ENCODE data around the gene ANO2. TPM values are rescaled to one million over a fixed set of nuclear protein-coding genes. Genes with fewer than 3 reads are reported as not detected.

The ANO2 gene
- total RNA-seq (2014; rRNA removed; shearing (Covaris generic)): 2.2 and 2.3 TPM in 2 replicates

GRCh38 chr12:5945071-5946008 lies at the start of gene ANO2:
Gene ANO2, minus strand, starts transcription at chr12:5945259. Its CDS starts 42 bp downstream, at chr12:5945217.
- Histone ChIP-seq H3K36me3 (no peaks in the 10 kb centered on the region; the same call in 1 of the 2 replicates), H3K9me3 (replicated peaks) (no peaks in the 10 kb centered on the region; the same call in 1 of the 2 replicates), H3K27ac (no peak within 1 kb of the TSS), H3K4me1 (no peaks in the 10 kb centered on the region), H3K27me3 (peaks cover 9% of the 10 kb centered on the region), H3K4me3 (peak within 1 kb of the TSS; percentile 42)
- peak; percentile 30 to 47 for DNase-seq

DNA sequence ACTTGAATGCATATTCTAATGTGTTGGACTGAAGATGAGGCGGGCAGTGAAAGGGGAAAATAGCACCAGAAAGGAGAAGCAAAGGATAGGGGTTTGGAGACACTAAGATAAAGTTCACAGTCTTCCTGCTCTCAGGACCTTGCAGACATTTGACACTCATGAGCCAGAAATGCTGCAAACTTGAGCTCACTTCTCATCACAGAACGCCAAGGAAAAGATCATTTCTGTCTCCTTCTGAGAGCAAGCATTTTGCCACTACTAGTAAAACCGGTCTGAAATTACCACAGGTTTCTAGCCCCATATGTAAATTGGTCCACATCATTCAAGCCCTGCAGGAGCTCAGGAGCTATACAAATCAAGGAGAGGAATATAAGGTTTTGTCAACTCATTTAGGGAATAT lies 44.6 kb upstream of the ANO2 start:
- Histone ChIP-seq H3K36me3 (no peaks in the 10 kb centered on the region), H3K9me3 (replicated peaks) (no peaks in the 10 kb centered on the region), H3K27ac (no peak overlapping the region), H3K4me3 (no peak overlapping the region), H3K27me3 (peaks cover 7% of the 10 kb centered on the region), H3K4me1 (no peaks in the 10 kb centered on the region)
- DNase-seq: no peak

GRCh38 chr12:5988659-5989116 lies 43.6 kb upstream of the ANO2 start:
- H3K27me3 ChIP-seq: peaks cover 3% of the 10 kb centered on the region; the same call in 1 of the 2 replicates
- no peaks in the 10 kb centered on the region for H3K4me1 ChIP-seq
- H3K27ac ChIP-seq: no peak overlapping the region
- DNase-seq: peak; percentile 55 to 75
- no peaks in the 10 kb centered on the region for H3K9me3 ChIP-seq (replicated peaks)
- no peaks in the 10 kb centered on the region for H3K36me3 ChIP-seq
- H3K4me3 ChIP-seq: no peak overlapping the region

DNA sequence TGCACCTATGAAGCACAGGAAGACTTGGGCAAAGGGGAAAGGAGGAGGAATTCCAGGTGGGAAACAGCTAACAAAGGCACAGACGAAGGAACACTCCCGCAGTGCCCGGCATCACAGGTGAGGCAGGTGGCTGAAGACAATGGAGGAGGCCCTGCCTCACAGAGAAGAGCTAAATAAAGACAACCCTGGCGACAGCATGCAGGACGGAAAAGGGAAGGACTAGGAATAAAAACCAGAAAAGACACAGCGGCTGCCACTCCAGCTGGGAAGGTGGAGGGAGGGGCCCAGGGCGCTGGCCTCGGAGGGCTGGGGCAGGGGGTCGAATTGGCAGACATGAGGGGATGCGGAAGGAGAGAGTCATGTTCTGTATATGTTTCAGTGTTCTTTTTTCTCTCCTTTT lies 43.0 kb upstream of the ANO2 start:
- H3K4me1 ChIP-seq: no peaks in the 10 kb centered on the region
- H3K27ac ChIP-seq: no peak overlapping the region
- H3K9me3 ChIP-seq (replicated peaks): no peaks in the 10 kb centered on the region
- DNase-seq: no peak
- H3K36me3 ChIP-seq: no peaks in the 10 kb centered on the region
- H3K27me3 ChIP-seq: peaks cover 3% of the 10 kb centered on the region; the same call in 1 of the 2 replicates
- H3K4me3 ChIP-seq: no peak overlapping the region

DNA sequence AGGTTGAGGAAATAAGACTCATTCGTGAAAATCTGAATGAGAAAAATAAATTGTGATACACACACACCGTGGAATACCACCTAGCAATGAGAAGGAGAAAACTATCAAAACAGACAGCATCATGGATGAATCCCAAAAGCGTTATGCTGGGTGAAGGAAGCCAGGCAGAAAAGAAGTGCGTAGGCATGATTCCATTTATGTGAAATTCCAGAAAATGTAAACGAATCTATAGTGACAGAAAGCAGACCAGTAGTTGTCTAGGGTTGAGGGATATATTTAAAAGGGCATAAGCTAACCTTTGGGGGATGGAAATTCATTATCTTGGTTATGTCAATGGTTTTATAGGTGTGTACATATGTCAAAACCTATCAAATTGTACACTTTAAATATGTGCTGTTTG lies 42.5 kb upstream of the ANO2 start:
- H3K27ac ChIP-seq: no peak overlapping the region

GRCh38 chr12:5985471-5985870 lies 40.4 kb upstream of the ANO2 start:
- Histone ChIP-seq H3K9me3 (replicated peaks) (no peaks in the 10 kb centered on the region), H3K4me3 (no peak overlapping the region), H3K36me3 (no peaks in the 10 kb centered on the region), H3K4me1 (no peaks in the 10 kb centered on the region), H3K27me3 (0 out of 2 replicates have a peak, but pooled peaks cover 3% of the 10 kb centered on the region), H3K27ac (no peak overlapping the region)
- no peak for DNase-seq

More for the DNA sequence above, 42.5 kb upstream of the ANO2 start:
- Histone ChIP-seq H3K9me3 (replicated peaks) (no peaks in the 10 kb centered on the region), H3K27me3 (0 out of 2 replicates have a peak, but pooled peaks cover 3% of the 10 kb centered on the region), H3K4me1 (no peaks in the 10 kb centered on the region), H3K4me3 (no peak overlapping the region), H3K36me3 (no peaks in the 10 kb centered on the region)
- no peak for DNase-seq

DNA sequence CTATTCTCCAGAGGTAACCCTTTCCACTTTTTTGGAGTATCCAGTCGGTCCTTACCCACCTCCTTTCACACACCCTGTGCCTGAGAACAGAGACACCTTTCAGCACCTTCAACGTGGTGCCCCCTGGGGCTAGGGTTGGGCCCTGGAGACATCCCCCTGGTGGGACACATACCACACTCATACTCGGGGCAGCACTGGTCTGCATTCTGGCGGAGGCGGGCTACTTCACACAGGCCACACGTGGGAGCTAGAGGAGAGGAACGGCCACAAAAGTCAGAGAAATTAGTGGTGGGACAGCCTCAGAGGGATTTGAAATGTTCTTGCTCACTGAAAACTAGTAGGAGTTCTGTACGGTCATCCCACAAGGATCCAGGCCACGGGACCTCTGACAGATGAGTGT lies 39.8 kb upstream of the ANO2 start:
- Histone ChIP-seq H3K9me3 (replicated peaks) (no peaks in the 10 kb centered on the region), H3K4me3 (no peak overlapping the region), H3K27me3 (0 out of 2 replicates have a peak, but pooled peaks cover 3% of the 10 kb centered on the region), H3K27ac (no peak overlapping the region), H3K36me3 (no peaks in the 10 kb centered on the region), H3K4me1 (no peaks in the 10 kb centered on the region)
- no peak for DNase-seq

- no peaks in the 10 kb centered on the region for H3K36me3 ChIP-seq
- DNase-seq: no peak
- H3K4me3 ChIP-seq: no peak overlapping the region
- peaks cover under 1% of the 10 kb centered on the region; the same call in 1 of the 2 replicates for H3K27me3 ChIP-seq
- no peaks in the 10 kb centered on the region for H3K9me3 ChIP-seq (replicated peaks)
- no peak overlapping the region for H3K27ac ChIP-seq
- H3K4me1 ChIP-seq: no peaks in the 10 kb centered on the region
Measured at GRCh38 chr12:5982106-5982505, 37.0 kb upstream of the ANO2 start.

GRCh38 chr12:5977556-5977955 lies 32.5 kb upstream of the ANO2 start:
- Histone ChIP-seq H3K9me3 (replicated peaks) (no peaks in the 10 kb centered on the region), H3K27ac (no peak overlapping the region), H3K4me1 (no peaks in the 10 kb centered on the region), H3K4me3 (no peak overlapping the region), H3K27me3 (peaks cover 30% of the 10 kb centered on the region; the same call in 1 of the 2 replicates), H3K36me3 (no peaks in the 10 kb centered on the region)
- DNase-seq: no peak

GRCh38 chr12:5976711-5977110 lies 31.7 kb upstream of the ANO2 start:
- no peak overlapping the region for H3K4me3 ChIP-seq
- no peaks in the 10 kb centered on the region for H3K4me1 ChIP-seq
- DNase-seq: no peak
- no peaks in the 10 kb centered on the region for H3K36me3 ChIP-seq
- H3K27me3 ChIP-seq: peaks cover 30% of the 10 kb centered on the region; the same call in 1 of the 2 replicates
- H3K27ac ChIP-seq: no peak overlapping the region
- no peaks in the 10 kb centered on the region for H3K9me3 ChIP-seq (replicated peaks)

GRCh38 chr12:5976196-5976595 lies 31.1 kb upstream of the ANO2 start:
- Histone ChIP-seq H3K4me1 (no peaks in the 10 kb centered on the region), H3K27me3 (peaks cover 30% of the 10 kb centered on the region; the same call in 1 of the 2 replicates), H3K4me3 (no peak overlapping the region), H3K27ac (no peak overlapping the region), H3K36me3 (no peaks in the 10 kb centered on the region), H3K9me3 (replicated peaks) (no peaks in the 10 kb centered on the region)
- DNase-seq: no peak

- no peak for DNase-seq
- Histone ChIP-seq H3K27me3 (peaks cover 32% of the 10 kb centered on the region), H3K36me3 (no peaks in the 10 kb centered on the region), H3K4me1 (no peaks in the 10 kb centered on the region), H3K4me3 (no peak overlapping the region), H3K9me3 (replicated peaks) (no peaks in the 10 kb centered on the region), H3K27ac (no peak overlapping the region)
Measured at GRCh38 chr12:5973461-5974115, 28.5 kb upstream of the ANO2 start.

DNA sequence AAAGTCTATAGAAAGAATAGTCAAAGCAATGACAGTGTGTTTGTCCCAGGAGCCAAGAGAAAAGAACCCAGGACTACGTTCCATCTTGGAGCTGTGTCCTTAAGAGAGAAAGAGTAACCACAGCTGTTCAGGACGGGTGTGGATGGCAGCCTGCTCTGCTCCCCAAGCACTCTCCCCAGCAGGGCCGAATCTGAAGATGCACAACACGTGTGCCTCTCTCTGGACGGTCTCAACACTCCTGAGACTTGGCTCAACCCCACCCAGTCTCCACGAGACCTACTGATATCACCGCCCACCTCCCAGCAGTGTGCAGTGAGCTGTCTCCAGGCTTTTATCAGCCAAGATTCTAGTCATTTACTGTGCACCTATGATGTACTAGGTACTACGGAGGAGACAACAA lies 27.3 kb upstream of the ANO2 start:
- Histone ChIP-seq H3K4me3 (no peak overlapping the region), H3K27me3 (peaks cover 39% of the 10 kb centered on the region), H3K4me1 (no peaks in the 10 kb centered on the region), H3K9me3 (replicated peaks) (no peaks in the 10 kb centered on the region), H3K27ac (no peak overlapping the region), H3K36me3 (no peaks in the 10 kb centered on the region)
- DNase-seq: no peak

DNA sequence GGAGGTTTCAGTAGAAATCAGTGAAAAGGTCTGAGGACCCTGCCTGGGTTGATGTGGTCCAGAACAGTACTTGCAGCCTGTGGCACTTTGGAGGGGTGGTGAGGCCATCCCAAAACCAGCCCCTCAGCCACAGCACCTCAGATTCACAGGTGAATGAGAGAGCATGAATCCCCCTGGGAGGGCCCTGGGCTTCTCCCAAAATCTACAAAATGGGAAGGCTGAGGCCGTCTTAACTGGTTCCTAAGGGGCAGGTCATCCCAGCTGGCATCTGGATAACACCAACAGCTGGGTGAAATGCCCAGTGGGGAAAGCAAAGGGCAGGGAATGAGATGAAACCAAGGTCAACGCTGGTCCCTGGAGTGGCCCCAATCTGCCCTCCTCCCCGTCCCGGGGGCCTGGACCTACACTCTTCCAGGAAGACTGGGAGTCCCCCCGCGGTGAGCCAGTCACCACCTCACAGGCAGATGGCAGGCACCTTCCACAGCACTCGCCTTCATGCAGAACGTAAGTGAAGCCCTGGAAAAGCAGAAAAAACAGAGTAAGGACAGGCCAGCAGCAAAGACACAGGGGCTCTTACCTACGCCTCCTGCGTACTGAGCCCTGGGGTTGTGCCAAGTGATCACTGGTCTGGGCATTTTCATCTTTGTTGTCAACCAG lies 26.3 kb upstream of the ANO2 start:
- H3K4me1 ChIP-seq: no peaks in the 10 kb centered on the region
- peaks cover 30% of the 10 kb centered on the region for H3K27me3 ChIP-seq
- H3K27ac ChIP-seq: no peak overlapping the region
- no peak overlapping the region for H3K4me3 ChIP-seq
- no peaks in the 10 kb centered on the region for H3K9me3 ChIP-seq (replicated peaks)
- no peak for DNase-seq
- no peaks in the 10 kb centered on the region for H3K36me3 ChIP-seq

Data from SJCRH30 (cell line).